SK-N-SH treated with all-trans-retinoic acid at 6 μM for 48 hours (cell line): ENCODE data around the gene CPZ.

Source experiments
- CREB5 ChIP-seq: fragments of 250-450 bp; sonication (Bioruptor Pico); IDR thresholded peaks from 2 replicates; pipeline ENCODE4 v1.5.1; 2020; ENCODE audit warnings: low read depth, mild to moderate bottlenecking, moderate library complexity
- PATZ1 ChIP-seq: fragments of 250-450 bp; sonication (Bioruptor Pico); IDR thresholded peaks from 2 replicates; pipeline ENCODE4 v1.8.0; 2020; ENCODE audit warnings: mild to moderate bottlenecking, moderate library complexity, borderline replicate concordance
- PPARA ChIP-seq: fragments of 250-450 bp; sonication (Bioruptor Pico); IDR thresholded peaks from 2 replicates; pipeline ENCODE4 v1.5.0; 2020; ENCODE audit warnings: mild to moderate bottlenecking, borderline replicate concordance

GRCh38 chr4:8582941-8583654, 9.5 kb upstream of the CPZ start:
- TF ChIP-seq CREB5 (CRISPR knock-in tag) (no peak), PPARA (CRISPR knock-in tag) (no peak), PATZ1 (CRISPR knock-in tag) (no peak)
